ENCODE data around the gene CEP126.

DNA sequence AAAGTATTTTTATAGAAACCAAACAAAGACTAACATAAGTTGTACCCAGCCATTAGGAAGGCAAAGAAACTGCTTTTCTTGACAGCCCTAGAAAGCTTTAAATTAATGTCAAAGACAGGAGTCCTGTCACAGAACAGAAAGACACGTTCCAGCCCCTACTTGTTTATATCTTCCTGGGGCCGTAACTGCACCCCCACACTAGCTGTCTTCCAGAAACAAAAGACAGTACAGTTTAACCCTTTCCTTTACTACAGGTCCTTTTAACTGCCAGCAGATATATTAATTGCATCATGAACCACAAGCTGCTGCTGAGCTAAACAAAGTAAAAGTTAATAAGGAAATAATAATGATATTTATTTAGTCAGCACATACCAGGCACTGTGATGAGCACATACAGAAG, 112.1 kb downstream of the CEP126 start:
- TF ChIP-seq, protein P1, sequence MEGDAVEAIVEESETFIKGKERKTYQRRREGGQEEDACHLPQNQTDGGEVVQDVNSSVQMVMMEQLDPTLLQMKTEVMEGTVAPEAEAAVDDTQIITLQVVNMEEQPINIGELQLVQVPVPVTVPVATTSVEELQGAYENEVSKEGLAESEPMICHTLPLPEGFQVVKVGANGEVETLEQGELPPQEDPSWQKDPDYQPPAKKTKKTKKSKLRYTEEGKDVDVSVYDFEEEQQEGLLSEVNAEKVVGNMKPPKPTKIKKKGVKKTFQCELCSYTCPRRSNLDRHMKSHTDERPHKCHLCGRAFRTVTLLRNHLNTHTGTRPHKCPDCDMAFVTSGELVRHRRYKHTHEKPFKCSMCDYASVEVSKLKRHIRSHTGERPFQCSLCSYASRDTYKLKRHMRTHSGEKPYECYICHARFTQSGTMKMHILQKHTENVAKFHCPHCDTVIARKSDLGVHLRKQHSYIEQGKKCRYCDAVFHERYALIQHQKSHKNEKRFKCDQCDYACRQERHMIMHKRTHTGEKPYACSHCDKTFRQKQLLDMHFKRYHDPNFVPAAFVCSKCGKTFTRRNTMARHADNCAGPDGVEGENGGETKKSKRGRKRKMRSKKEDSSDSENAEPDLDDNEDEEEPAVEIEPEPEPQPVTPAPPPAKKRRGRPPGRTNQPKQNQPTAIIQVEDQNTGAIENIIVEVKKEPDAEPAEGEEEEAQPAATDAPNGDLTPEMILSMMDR (IDR thresholded peaks at IDR 0.05), result no peak
- no peak for TF ChIP-seq POLR2A (IDR thresholded peaks at IDR 0.05)
